Psoas muscle (tissue), 8 donors: ENCODE results near the gene SSBP1. TPM values are rescaled to one million over a fixed set of nuclear protein-coding genes. Genes with fewer than 3 reads are reported as not detected.

Experiments used
- ATAC-seq, 4 donors: fragments of 200-7000 bp; cut with Tn5 transposase; one replicate each; pipeline ENCODE4 v1.9.1; 2020; ENCODE audit warnings: moderate library complexity in 3 of 4, mild to moderate bottlenecking in 2 of 4
- DNase-seq, 2 donors: peaks; one replicate each; pipeline ENCODE4 v3.0.0-alpha.2; 2020
- H3K27ac ChIP-seq: fragments of 200-600 bp; one replicate; pipeline ENCODE4 v1.8.0; 2022
- H3K27me3 ChIP-seq, 3 donors: fragments of 200-600 bp in 1 of 3; one replicate each; pipeline versions ENCODE4 v1.6.1 to v1.8.0; 2013 to 2022; ENCODE audit warnings: low read length in 2 of 3, mild to moderate bottlenecking in 2 of 3, moderate library complexity in 1 of 3; ENCODE audit not compliant: insufficient read depth in 3 of 3
- H3K36me3 ChIP-seq, 2 donors: fragments of 200-600 bp in 1 of 2; one replicate each; pipeline versions ENCODE4 v1.6.1 to v1.8.0; 2013 to 2022; ENCODE audit warnings: low read depth in 1 of 2, mild to moderate bottlenecking in 1 of 2, moderate library complexity in 1 of 2; ENCODE audit not compliant: insufficient read depth in 1 of 2
- H3K4me1 ChIP-seq: fragments of 200-600 bp; one replicate; pipeline ENCODE4 v1.8.0; 2022
- H3K4me3 ChIP-seq: fragments of 200-600 bp; one replicate; pipeline ENCODE4 v1.8.0; 2022; ENCODE audit warnings: mild to moderate bottlenecking
- H3K9me3 ChIP-seq: fragments of 200-600 bp; one replicate; pipeline ENCODE4 v1.8.0; 2022
- CTCF ChIP-seq: fragments of 200-600 bp; IDR thresholded peaks from one replicate; pipeline ENCODE4 v1.8.0; 2022; ENCODE audit warnings: antibody characterized with exemption
- WGBS, 3 donors: extraction: QIAGEN DNeasy Blood & Tissue Kit; methylation state at CpG; one replicate each; pipeline versions ENCODE4 v1.1.6 to v1.1.7; 2013; 5-methylcytosine and 5-hydroxymethylcytosine counted together
- intact Hi-C, 2 donors: fragments of 100-400 bp; cut with DNase I; formaldehyde crosslinking; loops; one replicate each; pipeline versions ENCODE4 v1.11.0 to v1.14.2; 2022
- polyA plus RNA-seq, 3 donors: library from polyadenylated mRNA; stranded (reverse); fragments of 200-250 nt; gene quantifications; one replicate each; pipeline ENCODE4 v1.2.3, GENCODE V29; 2013
- total RNA-seq, 4 donors: library from RNA; stranded (reverse); fragmentation: NEBNext Ultra II Directional in 2 of 4; extraction: Animal tissue kit (Norgen Biotek cat#: 25700) in 2 of 4; gene quantifications; one replicate each; pipeline versions ENCODE4 v1.2.1 to v1.2.4, GENCODE V29; 2021 to 2023
- donor health status: healthy with polysubstance abuse.
- donor health status: DM: no; HTN: no; CAD: no; lungs with moderate emphysema.
- donor health status: Bipolar disorder and iron deficiency.
- donor health status: healthy.
- donor health status: DM: yes; HTN: yes; CAD: no.
- donor health status: DM: no; HTN: no; CAD: no.
- donor health status: DM: no; HTN: no; CAD: no.
- donor health status: DM: yes; HTN: yes; CAD: no.

Gene SSBP1
- total and polyA plus RNA-seq, 7 donors, result 61.3 to 272 (median 112) TPM

DNA sequence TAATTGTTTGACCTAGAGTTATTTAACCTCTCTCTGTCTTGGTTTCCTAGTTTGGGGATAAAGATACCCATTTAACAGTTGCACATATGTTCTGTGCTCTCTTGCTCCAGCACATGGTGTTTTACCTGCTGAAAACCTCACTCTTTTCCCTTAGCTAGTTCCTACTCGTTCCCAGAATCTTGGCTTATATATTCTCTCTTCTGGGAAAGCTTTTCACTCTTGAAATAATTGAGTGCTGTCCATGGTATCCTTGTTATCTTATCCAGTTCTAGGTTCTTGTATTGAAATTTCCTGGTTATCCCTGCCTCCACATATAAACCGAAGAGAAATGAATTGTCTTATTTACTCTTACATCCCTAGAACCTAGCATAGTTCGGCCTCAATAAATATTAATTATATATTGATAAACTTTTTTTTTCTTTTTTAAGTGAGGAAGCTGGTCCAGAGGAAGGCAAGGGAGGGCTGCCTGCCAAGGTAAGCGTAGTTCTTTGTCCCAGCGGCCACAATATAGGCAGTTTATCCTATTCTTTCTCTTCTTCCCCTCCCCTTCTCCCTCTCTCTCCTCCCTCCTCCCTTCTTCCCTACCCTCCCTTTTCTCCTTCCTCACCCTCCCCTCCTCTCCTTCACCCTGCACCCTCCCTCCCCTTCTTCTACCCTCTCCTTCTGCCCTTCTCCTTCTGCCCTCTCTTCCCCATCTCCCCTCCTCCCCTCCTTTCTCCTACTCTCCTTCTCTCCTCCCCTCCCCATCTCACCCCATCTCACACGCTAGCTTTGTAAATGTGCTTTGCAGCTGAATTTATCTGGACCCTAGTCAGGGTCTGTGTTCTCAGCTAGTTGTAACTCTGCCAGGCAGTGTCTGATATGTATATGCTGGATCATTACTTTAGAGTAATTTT is 22.1 kb upstream of the SSBP1 start:
- no peaks in the 10 kb centered on the region for H3K4me1 ChIP-seq
- H3K27me3 ChIP-seq, result no peaks in the 10 kb centered on the region
- H3K4me3 ChIP-seq, result no peak overlapping the region
- H3K27ac ChIP-seq, result no peak overlapping the region
- intact Hi-C loops, result no loop called here
- no peak for TF ChIP-seq CTCF
- DNase-seq, result no peak
- H3K9me3 ChIP-seq, result no peaks in the 10 kb centered on the region
- WGBS, 3 donors, result 71 to 75% (median 74%) methylated on average over 6 of the region's 6 CpGs
- ATAC-seq, result no peak
- no peaks in the 10 kb centered on the region for H3K36me3 ChIP-seq

DNA sequence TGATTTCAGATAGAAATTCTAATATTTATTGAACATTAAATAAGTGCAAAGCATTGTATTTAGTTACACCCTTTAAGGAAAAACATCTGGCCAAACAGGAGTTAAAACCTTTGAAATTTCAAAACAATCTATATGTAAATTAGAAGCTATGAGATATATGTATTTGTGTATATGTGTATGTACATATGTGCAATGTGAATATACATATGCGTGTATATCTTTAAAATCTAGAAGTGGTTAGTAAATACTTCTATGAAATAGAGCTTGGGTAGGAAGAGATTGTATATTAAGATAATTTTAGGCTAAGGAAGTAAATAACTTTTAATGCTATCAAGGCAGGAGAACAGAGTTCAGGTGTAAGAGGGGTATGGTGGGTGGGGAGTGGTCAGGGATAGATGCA is 20.7 kb upstream of the SSBP1 start:
- H3K36me3 ChIP-seq, result no peaks in the 10 kb centered on the region
- DNase-seq (no peak), ATAC-seq (no peak)
- no peaks in the 10 kb centered on the region for H3K4me1 ChIP-seq
- no peak overlapping the region for H3K27ac ChIP-seq
- H3K9me3 ChIP-seq, result no peaks in the 10 kb centered on the region
- TF ChIP-seq CTCF, result no peak
- no peak overlapping the region for H3K4me3 ChIP-seq
- H3K27me3 ChIP-seq, result no peaks in the 10 kb centered on the region
- intact Hi-C loops, result no loop called here
- WGBS, 3 donors, result 92 to 98% (median 96%) methylated on average over 1 of the region's 1 CpG

DNA sequence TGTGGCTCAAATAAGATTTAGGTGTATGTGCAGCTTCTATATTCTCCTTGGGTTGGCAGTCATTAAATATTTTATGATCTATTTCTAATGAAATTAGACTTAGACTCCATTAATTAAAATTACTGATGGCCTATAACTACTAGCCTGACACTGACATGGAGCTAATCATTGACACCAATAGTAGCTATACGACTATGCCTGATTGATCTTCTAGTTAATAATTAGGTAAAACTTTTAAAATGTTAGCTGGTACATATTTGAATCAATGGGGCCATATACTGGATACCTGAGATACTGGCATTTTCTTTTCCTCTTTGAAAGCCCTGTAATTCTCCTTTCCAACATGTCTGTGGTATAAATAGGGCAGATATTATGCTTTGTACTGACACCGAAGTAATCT is 15.6 kb upstream of the SSBP1 start:
- intact Hi-C loops, result no loop called here
- H3K4me1 ChIP-seq, result no peaks in the 10 kb centered on the region
- WGBS, 3 donors, result 88 to 95% (median 93%) methylated on average over 2 of the region's 2 CpGs

GRCh38 chr7:141729020-141729419 is 9.1 kb upstream of the SSBP1 start:
- Histone ChIP-seq H3K36me3 (no peaks in the 10 kb centered on the region), H3K4me3 (no peak overlapping the region), H3K27ac (no peak overlapping the region), H3K9me3 (no peaks in the 10 kb centered on the region), H3K27me3 (no peaks in the 10 kb centered on the region), H3K4me1 (no peaks in the 10 kb centered on the region)
- WGBS, 3 donors, result 90 to 100% (median 100%) methylated on average over 1 of the region's 1 CpG
- no peak for ATAC-seq
- intact Hi-C loops, result loop anchor here in 1 of 2 donors (5.0 kb wide), 1 partner anchor 582 kb away; no protein-coding TSS in a partner anchor
- DNase-seq, result no peak
- no peak for TF ChIP-seq CTCF

More for the DNA sequence above, 15.6 kb upstream of the SSBP1 start:
- Histone ChIP-seq H3K27ac (no peak overlapping the region), H3K36me3 (no peaks in the 10 kb centered on the region), H3K27me3 (no peaks in the 10 kb centered on the region), H3K9me3 (no peaks in the 10 kb centered on the region), H3K4me3 (no peak overlapping the region)
- TF ChIP-seq CTCF, result no peak
- no peak for ATAC-seq
- no peak for DNase-seq
